Effector CD8-positive, alpha-beta T cell (primary cell): ENCODE results near the gene IFNAR2.

Experiments used
- DNase-seq: peaks from one replicate; lab custom pipeline; 2025; lab: John Stamatoyannopoulos, UW
- total RNA-seq, 4 experiments: gene quantifications; one replicate each; lab custom pipeline; 2026; lab: John Stamatoyannopoulos, UW

IFNAR2 gene
- 31.7 to 80.8 (median 57.5) reads per million in 4 experiments for total RNA-seq

DNA sequence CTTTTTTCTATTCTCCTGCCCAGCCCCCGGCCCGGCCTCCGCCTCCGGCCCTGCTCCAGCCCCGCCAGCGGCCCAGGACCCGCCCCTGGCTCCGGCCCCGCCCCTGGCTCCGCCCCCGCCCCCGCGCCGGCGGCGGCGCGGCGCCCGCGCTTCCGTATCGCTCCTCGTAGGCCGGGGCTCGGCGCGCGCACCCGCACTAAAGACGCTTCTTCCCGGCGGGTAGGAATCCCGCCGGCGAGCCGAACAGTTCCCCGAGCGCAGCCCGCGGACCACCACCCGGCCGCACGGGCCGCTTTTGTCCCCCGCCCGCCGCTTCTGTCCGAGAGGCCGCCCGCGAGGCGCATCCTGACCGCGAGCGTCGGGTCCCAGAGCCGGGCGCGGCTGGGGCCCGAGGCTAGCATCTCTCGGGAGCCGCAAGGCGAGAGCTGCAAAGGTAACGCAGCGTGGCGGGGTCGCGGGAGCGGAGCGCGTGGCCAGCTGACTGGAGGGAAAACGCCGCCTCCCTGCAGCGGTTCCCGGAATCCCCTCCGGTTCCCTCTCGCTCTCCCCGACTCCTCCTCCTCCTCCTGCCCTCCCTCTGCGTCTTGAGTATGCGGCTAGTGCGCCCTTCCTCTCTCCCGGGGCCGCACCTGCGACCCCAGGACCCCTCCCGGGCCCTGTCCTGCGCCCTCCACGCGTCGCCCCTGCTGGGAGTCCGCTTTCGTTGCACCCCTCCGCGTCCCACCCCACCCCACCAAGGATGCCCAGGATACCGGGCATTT lies at the start of gene IFNAR2:
Gene IFNAR2, plus strand, starts transcription at position 155 of the 761 bp plus-strand sequence. CDS start 11,985 bp downstream, outside the sequence.
- peak; percentile 62 for DNase-seq

DNA sequence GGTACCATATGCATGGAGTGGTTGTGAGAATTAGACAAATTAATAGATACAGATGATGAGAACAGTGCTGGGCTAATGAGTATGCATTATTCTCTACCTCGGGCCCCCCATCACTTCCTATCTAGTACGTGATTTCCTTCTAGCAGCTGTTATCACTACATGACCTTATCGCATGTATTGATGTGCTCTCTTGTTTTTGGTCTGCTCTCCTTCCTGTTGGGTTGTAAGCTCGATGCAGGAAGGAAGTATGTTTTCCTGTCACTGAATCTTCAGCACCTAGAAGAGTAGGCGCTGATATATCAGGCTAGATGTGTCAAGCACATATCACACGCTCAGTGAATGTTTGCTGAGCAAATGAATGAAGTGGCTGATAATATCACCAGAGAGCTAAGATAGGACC lies 43.9 kb upstream of the IFNAR2 start:
- DNase-seq: no peak

DNA sequence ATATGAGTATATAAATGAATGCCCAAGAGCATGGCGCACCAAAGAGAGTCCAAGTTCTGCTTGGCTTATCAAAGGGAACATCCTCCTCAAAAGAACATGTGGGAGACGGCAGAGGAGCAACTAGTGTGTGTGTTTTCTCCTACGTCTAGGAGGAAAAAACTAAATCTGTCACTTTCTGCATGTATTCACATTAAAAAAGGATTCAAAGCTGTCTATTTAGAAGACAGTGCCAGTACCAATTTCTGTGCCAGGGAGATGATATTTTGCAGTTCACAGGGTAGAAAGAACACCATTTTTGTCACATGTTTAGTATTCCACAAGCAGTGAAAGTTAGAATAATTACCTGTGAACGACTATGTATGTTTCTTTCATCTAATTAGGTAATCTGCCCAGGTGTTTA lies 42.5 kb upstream of the IFNAR2 start:
- DNase-seq: no peak

DNA sequence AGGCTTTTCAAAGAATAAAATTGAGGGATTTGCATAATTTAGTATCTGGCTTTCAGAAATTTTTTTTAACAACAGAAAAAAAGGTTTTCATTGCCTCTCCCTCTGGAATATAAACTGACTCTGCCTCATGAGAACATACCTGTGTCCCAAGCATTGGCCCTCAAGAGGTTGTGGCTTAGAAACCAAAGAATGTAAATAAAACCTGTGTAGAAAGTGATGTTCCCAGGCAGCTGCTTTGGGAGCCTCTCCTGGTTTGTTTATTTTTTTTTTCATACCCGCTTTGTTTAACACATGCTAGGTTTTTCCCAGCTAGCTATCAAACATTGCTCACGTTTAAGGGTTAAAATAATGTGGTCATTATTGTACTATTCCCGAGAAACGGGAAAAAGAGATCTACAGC lies 40.5 kb upstream of the IFNAR2 start:
- DNase-seq: no peak

DNA sequence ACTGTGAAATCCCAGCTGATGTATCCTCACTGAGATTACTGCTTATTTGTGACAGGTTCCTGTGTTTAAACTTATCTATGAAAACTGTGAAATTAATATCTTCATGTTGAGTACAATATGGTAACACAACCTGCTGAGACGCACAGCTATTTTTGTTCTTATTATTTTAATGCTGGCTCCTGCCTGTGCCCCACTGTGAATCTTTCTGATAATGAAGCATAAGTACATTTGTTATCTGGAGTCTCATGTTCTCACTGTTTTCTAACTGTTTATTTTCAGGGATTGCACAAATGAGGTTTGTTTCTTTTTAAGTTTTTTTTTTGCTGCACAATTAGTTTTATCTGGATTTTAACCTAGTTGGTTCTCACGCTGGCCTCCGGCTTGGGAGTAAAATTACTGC lies 39.9 kb upstream of the IFNAR2 start:
- DNase-seq: no peak

DNA sequence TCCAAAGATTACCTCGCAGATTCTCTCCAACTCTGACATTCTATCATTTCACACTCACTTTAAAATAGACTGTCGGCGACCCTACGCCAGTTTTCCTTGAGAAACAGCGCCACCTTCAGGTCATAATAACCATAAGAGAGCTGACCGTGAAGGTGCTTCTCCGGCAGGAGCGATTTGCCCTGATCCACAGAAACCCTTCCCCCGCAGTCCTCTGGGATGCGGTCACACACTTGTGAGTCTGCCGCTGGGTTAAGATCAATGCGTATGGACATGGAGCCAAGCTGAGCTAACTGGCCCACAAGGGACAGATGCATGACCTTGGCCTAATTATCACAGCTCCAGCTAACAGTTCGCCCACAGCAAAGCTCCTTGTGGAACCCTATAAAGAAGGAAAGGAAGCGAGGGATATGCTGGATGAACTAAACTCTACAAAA lies 32.8 kb upstream of the IFNAR2 start:
- DNase-seq: peak; percentile 36

DNA sequence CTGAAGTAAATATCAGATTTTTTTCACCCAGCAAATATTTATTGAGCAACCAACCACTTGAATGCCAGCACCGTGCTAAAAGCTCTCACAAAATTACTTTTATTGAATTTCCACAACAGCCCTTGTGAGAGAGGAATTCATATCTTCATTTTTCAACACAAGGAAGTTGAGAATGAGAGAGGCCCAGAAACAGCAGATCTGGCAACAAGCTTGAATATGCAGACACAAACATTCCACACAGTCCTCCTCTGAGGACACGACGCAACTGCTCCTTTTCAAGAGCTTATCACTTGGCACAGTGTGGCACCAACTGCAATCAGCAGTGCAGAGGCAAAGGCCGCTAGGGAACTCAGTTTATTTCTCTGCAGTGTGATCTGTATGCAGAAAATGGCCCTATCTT lies 32.2 kb upstream of the IFNAR2 start:
- DNase-seq: no peak

DNA sequence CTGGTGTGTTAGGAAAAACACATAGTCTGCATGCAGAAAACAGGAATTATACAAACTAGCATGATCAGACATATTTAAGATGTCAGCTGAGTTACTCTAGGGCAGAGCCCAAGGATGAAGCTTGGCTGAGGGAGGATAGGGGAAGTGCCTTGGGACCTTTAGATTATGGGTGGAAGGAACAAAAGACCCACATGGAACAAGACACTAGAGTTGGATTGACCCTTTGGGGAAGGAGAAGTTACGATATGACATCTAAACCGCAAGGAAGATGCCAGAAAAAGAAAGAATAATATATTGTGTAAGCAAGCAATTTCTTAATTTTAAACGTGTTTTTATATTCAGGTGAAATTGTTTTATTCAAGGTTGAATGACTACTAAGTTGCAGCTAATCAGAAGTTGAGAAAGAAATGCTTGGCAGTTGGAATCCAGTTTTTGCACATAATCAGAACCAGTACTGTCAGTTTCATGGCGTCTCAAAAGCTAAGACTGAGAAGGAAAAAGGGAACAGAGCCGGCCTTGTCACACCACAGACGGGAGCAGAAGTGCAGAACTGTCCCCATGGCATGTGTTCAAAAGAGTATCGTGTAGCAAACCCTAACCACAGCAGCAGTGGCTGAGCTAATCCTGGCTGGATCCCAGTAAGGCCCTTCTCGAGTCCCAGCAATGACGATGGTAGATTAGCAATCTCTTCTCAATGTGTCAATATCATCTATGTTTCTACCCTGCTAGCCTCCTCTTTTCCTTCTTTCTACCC lies 31.2 kb upstream of the IFNAR2 start:
- DNase-seq: no peak

DNA sequence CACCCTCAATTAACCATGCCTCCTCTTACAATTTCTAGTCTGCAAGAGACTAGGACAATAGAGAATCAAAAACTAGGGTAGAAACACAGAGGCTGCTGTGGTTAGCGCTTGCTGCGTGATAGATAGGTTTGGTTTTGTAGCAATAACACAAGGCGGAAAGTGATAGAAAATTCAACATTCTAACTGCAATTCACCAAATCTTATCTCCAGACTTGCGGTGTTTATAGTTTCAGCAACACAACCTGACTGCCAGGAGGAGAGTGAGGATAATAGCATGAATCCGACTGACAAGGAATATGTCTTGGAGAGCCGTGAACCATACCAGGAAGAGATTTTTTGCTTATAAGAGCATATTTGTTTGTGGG lies 30.7 kb upstream of the IFNAR2 start:
- DNase-seq: no peak

DNA sequence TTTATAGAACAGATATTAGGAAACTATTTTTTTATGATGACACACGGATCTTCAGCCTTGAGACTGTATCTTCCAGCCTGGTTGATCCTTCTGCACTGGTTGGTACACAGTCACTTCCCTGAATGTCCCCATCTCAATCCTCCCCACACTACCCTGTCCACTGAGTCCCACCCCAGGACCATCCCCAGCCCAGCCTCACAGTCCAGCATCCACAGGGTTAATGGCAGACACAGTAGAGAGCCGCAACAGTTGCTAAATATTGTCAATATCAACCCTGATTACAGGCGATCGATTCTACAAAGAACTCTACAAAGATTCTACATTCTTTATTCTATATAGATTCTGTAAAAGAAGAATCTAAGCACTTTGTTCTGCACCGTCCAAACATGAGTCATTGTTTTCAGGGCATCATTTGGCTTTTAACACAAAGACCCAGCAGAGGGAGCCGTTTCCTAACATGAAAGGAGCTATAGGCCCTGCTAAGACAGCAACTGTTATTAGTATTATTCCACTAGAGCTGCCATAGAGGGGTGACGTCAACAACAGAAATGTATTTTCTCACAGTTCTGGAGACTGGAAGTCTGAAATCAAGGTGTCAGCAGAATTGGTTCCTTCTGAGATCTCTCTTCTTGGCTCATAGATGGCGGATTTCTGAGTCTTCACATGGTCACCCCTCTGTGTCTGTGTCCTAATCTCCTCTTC lies 30.1 kb upstream of the IFNAR2 start:
- peak; percentile 67 for DNase-seq

DNA sequence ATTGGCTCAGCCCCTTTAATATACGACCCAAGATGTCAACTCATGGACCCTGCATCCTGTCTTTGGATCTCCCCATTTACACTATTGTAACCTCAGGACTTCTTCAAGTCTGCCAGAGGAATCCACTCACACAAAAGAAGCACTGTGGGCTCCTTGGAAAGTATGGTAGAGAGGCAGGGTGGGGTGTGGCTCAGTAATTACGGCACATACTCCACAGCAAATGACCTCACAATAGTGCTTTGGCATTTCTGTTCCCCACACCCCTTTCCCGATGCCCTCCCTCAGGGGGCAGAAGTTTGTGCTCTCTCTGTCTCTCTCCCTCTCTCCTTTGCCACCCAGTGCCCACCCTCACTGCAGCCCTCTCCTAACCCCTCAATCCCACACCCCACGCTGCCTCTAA lies 27.8 kb upstream of the IFNAR2 start:
- no peak for DNase-seq

DNA sequence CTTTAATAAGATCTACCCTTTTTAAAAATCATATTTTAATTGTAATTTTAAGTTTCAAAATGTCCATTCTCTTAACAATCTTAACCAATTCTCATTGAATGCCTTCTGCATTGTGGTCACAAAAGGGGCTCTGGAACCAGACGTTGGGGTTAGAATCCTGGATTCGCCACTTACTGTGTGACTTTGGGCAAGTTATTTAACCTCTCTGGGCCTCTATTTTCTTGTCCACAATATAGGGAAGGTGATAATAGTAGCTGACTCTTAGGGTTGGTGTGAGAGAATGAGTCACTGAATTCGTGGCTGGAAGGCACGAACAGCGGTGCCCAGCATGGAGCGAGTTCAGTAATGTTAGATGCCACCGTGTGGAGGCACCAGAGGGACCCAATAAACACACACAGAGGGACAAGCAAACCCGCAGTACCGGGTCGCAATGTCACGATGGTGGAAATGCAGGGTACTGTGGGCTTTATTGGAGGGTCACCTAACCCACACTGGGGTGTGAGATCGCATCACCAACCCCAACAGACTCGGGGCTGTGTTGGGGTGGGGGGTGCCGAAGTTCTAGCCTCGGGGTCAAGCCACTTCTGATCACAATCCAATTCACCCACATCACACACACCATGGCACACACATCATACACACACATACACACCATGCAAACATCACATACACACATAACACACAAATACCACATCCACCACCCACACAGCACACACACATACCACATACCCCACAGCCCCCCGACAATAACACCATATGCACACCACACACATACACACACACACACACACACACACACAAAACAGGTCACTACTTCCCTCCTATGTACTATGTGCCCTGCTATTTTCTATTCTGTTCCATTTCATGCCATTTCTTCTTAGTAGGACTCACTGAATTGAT lies 27.0 kb upstream of the IFNAR2 start:
- no peak for DNase-seq

DNA sequence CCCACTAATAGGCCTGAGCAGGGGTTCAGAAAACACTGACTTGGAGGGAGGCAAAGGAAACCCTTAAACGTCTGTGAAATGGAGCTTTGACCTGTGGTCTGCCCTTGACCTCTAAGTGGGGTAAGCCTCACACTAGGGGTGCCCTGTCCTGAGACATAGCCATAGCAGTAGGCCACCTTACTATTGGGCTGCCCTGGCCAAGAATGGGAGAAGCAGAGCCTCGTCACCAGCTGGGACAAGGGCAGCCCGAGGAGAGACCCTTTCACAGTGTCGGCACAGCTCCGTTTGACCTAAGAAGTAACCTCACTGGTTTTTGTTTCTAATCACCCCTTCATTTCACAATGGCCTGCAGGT lies 26.4 kb upstream of the IFNAR2 start:
- no peak for DNase-seq

DNA sequence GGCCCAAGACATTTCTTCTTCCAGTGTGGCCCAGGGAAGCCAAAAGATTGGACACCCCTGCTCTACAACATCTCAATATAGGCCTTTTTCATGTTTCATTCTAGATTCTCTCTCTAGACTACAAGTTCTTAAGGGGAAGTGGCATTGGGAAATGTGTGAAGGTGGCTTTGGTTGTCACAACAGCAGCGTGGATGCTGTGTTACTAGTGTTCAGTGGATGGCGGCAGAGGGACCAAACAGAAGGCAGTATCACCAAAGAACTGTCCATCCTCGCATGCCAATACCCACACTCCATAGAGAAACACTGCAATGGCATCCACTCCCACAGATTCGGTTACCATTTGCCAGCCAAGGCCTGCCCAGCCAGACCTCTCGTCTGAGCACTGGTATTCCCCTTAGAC lies 24.3 kb upstream of the IFNAR2 start:
- DNase-seq: no peak

DNA sequence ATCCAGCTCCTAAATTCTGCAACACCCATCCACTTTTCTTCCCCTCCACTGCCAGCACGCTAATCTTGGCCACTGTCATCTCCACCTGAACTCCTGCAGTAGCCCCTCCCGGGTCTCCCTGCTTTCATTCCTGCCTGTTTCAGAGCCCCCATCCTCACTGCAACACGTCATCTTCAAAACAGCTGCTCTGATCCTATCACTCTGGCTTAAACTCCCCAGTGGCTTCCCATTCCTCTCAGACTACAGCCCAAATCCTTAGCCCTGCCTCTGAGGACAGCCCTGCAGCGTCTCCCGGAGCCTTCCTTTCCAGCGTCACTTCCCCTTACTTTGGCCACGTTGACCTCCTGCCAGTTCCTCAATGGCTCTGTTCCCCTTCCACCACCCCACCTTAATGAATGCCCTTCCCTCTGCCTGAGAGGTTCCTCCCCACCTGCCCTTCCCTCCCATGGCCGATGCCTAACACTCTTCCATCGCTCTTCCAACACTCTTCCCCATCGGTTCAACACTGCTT lies 22.9 kb upstream of the IFNAR2 start:
- no peak for DNase-seq

DNA sequence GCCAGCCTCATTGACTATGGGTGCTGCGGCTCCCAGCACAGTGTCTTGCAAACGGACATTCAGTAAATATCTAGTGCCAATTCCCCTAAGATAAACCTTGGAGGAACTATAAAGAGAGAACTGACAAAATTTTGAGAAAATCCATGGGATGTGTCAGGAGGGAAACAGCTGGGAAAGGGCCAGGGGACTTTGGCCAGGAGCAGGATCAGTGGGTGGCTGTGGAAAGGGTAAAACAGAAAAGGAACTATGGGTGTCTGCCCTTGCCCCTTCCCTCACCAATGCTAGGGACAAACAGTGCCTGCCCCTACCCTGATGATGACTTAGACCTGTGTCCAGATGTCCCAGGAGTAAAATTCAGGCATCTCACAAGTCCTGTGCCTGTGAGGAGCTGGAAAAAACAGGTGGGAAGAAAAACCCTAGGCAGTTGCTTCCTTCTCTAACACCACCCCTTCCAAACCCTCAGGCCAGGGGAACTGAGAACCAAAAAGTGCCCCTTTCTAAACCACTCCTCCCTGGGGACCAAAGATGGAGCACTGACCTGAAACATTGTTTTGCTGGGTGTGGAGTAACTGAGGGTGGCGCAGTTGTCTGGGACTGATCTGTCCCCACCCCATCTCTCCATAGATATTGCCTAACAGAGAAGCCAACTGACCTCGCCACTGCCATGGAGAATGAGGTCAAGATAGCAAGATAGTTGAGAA lies 22.1 kb upstream of the IFNAR2 start:
- DNase-seq: no peak

DNA sequence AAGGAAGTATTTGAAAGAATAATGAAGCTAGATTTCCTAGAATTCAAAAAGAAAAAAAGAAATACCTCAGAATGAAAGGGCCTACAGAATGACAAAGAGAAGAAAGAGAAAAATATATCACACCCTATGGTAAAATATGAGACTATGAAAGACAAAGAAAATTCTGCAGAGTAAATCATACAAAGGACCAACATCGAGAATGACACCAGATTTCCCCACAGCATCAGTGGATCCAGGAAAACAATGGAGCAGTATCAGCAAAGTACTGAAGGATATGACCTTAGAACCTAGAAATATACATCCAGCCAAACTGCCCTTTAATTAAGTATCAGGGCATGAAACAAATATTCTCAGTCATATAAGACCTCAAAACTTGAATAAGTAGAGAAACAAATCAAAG lies 21.2 kb upstream of the IFNAR2 start:
- DNase-seq: no peak

DNA sequence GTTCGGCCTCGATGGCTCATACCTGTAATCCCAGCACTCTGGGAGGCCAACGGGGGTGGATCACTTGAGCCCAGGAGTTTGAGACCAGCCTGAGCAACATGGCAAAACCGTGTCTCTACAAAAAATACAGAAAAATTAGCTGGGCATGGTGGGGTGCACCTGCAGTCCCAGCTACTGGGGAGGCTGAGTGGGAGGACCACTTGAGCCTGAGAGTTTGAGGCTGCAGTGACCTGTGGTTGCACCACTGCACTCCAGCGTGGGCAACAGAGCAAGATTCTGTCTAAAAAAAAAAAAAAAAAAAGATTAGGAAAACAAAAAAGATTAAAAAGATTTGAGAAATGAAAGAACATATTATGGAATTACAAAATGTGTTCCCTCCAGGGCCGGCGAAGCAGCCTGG lies 18.4 kb upstream of the IFNAR2 start:
- no peak for DNase-seq

DNA sequence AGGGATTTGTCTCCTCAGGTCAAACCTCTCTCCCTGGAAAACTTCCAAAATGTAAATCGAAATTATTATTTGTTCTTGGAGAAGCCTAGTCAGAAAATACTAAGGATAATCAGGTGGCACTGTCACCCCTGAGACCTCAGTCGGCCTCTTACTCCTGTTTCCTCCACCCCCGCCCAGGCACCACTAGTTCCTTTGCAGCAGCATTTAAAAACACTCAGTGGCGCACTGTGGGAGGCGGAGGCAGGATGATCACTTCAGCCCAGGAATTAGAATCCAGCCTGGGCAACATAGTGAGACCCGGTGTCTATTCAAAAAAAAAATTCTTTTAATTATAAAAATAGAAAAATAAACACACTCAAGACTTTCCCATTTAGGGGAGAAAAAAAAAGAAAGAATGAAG lies 18.0 kb upstream of the IFNAR2 start:
- DNase-seq: no peak

DNA sequence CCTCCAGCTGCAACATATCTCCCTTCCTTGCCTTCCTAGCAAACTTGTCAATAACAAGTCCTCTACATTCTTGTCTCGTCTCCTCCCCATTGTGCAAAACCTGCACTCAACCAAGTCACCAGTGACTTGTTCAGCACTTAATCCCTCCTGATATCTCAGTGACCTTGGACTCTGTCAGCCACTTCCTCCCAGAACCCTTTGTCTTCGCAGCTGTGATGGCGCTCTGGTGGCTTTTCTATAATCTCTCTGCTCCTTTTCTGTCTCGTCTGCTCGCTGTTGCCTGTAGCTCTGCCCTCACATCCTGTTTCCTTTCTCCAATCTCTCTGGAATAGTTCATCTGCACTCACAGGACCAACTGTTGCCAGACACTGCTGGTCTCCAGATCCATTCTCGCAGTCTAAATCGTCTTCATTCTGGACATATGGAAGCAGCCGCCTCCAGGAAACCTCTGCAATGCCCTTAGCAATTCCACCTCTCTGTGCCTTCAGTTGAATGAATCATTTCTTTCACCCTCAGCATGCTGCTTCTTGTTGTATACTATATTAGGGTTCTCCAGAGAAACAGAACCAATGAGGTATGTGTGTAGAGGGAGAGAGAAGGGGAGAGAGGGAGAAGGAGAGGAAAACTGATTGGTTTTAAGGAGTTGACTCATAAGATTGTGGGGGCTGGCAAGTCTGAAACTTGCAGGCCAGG lies 17.4 kb upstream of the IFNAR2 start:
- DNase-seq: no peak
